Endothelial cell (in vitro differentiated cells): ENCODE results near the gene STARD13. TPM values are rescaled to one million over a fixed set of nuclear protein-coding genes. Genes with fewer than 3 reads are reported as not detected.

Source experiments
- DNase-seq: peaks from one replicate; pipeline ENCODE4 v3.0.0; 2021; ENCODE audit warnings: low spot score
- H3K27ac Mint-ChIP-seq: one replicate; pipeline ENCODE4 v1.8.0; 2021; ENCODE audit warnings: mixed read lengths, inconsistent platforms; ENCODE audit not compliant: unreplicated experiment
- H3K27me3 Mint-ChIP-seq: one replicate; pipeline ENCODE4 v1.8.0; 2021; ENCODE audit warnings: mild to moderate bottlenecking, moderate library complexity, mixed read lengths, inconsistent platforms; ENCODE audit not compliant: unreplicated experiment
- H3K36me3 Mint-ChIP-seq: one replicate; pipeline ENCODE4 v1.8.0; 2021; ENCODE audit warnings: mild to moderate bottlenecking, low read depth, mixed read lengths, inconsistent platforms; ENCODE audit not compliant: unreplicated experiment
- H3K4me1 Mint-ChIP-seq: one replicate; pipeline ENCODE4 v1.8.0; 2021; ENCODE audit warnings: mild to moderate bottlenecking, mixed read lengths, inconsistent platforms; ENCODE audit not compliant: unreplicated experiment
- H3K4me3 Mint-ChIP-seq: one replicate; pipeline ENCODE4 v1.8.0; 2021; ENCODE audit warnings: mild to moderate bottlenecking, mixed read lengths, inconsistent platforms; ENCODE audit not compliant: unreplicated experiment
- H3K9me3 Mint-ChIP-seq: one replicate; pipeline ENCODE4 v1.8.0; 2021; ENCODE audit warnings: mixed read lengths, inconsistent platforms; ENCODE audit not compliant: unreplicated experiment
- total RNA-seq: library from RNA; stranded (reverse); fragmentation: NEBNext Ultra II Directional; extraction: Animal tissue kit (Norgen Biotek cat#: 25700); gene quantifications from one replicate; pipeline ENCODE4 v1.2.1, GENCODE V29; 2021; ENCODE audit not compliant: unreplicated experiment
- TF ChIP-seq, protein P1 (sequence below): fragments of 200-600 bp; sonication (generic); IDR thresholded peaks from one replicate; pipeline ENCODE4 v1.5.0; 2021; ENCODE audit warnings: antibody characterized with exemption; ENCODE audit not compliant: unreplicated experiment

Gene STARD13
- total RNA-seq, 1 donor from 2014 or later, result 63.8 TPM

DNA sequence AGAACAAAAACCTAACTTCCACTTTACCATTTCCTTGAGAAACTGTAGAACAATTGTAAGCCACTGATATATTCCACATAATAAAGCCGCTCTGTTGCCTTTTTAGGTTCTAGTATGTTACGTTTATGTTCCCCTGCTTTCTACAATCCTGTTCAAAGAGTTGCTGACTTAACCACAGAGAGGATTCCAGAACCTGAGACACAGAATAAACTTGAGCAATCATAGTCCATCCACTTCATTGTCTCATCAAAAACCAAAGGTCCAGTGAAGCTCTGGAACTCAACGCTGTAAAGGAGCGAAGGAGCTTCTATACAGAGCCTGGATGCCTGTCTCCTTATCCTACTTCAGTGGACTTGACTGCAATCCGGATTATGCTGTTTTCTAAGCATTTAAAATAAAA is 4.6 kb downstream of the STARD13 start:
- H3K4me1 Mint-ChIP-seq, result peaks cover 62% of the 10 kb centered on the region
- no peak overlapping the region for H3K4me3 Mint-ChIP-seq
- no peak overlapping the region for H3K27ac Mint-ChIP-seq
- peaks cover 6% of the 10 kb centered on the region for H3K27me3 Mint-ChIP-seq
- no peaks in the 10 kb centered on the region for H3K9me3 Mint-ChIP-seq
- no peaks in the 10 kb centered on the region for H3K36me3 Mint-ChIP-seq
- TF ChIP-seq, protein P1, sequence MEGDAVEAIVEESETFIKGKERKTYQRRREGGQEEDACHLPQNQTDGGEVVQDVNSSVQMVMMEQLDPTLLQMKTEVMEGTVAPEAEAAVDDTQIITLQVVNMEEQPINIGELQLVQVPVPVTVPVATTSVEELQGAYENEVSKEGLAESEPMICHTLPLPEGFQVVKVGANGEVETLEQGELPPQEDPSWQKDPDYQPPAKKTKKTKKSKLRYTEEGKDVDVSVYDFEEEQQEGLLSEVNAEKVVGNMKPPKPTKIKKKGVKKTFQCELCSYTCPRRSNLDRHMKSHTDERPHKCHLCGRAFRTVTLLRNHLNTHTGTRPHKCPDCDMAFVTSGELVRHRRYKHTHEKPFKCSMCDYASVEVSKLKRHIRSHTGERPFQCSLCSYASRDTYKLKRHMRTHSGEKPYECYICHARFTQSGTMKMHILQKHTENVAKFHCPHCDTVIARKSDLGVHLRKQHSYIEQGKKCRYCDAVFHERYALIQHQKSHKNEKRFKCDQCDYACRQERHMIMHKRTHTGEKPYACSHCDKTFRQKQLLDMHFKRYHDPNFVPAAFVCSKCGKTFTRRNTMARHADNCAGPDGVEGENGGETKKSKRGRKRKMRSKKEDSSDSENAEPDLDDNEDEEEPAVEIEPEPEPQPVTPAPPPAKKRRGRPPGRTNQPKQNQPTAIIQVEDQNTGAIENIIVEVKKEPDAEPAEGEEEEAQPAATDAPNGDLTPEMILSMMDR, result no peak
- no peak for DNase-seq

DNA sequence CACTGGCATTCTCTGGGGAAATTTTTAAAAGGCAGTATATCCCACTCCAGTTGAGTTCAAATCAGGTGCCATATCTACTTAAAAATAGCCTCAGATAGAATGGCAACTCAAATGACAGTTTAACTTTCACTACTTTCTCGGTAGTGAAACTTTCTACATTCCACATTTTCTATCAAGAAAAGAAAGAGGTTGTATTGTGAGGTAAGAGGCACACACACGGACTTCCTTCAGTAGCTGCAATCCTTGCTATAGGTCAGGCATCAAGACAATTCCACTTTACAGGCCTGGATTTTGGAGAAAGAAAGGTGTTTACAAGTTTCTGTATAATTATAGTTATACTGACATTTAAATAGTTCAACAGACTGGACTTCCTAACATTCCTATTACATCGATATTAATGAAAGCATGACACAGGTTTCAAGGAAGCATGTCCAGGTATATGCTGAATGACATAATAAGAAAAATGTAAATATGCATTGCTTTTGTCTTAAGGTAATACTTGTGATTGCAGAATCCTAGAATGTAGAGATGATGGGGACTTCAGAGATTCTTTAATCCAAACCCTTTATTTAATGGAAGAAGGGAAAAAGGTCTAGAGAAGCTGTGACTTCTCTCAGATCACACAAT is 5.2 kb downstream of the STARD13 start:
- no peaks in the 10 kb centered on the region for H3K36me3 Mint-ChIP-seq
- TF ChIP-seq, protein P1, result no peak
- H3K27me3 Mint-ChIP-seq, result peaks cover 4% of the 10 kb centered on the region
- peak overlapping the region; percentile 22 for H3K27ac Mint-ChIP-seq
- H3K9me3 Mint-ChIP-seq, result no peaks in the 10 kb centered on the region
- no peak for DNase-seq
- peaks cover 56% of the 10 kb centered on the region for H3K4me1 Mint-ChIP-seq
- no peak overlapping the region for H3K4me3 Mint-ChIP-seq

DNA sequence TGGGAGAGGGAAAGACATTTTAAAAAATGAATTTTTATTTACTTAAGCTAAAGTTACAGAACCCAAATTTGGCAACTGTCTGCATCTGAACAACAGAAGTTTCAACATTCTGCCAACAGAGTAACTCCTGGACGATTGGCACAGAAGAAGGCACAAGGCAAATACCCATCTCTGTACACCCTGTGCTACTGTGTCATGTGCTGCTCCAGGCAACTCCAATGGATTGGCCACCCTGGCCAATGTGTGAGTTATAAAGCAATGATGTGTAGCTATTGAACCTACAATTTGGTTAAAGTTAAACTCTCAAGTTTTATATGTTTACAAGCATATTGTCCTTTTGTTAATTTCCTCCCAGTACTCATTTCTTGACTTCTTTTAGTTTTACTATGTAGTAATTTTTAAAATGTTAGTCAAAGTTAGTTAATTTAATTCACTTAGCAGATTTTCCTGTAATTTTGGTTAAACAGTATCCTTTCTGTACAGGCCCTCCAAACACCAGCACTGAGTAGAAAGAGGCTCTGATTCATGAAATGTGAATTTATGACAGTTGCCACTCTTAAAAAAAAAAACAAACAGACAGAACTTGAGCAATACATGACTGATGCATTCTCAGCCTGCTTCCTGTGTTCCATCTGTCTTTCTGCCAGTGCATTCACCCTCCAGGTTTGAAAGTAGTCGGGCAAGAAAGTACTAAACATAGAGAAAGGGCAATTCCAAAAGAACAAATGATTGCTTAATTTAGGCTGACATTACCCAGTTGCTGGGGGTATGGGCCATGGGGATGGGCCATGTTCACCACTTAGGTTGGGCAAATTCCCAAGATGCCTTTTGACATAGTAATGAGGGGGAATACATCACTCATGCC is 5.9 kb downstream of the STARD13 start:
- DNase-seq, result no peak
- Mint-ChIP-seq H3K9me3 (no peaks in the 10 kb centered on the region), H3K27me3 (peaks cover 3% of the 10 kb centered on the region), H3K27ac (no peak overlapping the region), H3K4me1 (peaks cover 52% of the 10 kb centered on the region), H3K36me3 (no peaks in the 10 kb centered on the region), H3K4me3 (no peak overlapping the region)
- TF ChIP-seq, protein P1, result no peak

DNA sequence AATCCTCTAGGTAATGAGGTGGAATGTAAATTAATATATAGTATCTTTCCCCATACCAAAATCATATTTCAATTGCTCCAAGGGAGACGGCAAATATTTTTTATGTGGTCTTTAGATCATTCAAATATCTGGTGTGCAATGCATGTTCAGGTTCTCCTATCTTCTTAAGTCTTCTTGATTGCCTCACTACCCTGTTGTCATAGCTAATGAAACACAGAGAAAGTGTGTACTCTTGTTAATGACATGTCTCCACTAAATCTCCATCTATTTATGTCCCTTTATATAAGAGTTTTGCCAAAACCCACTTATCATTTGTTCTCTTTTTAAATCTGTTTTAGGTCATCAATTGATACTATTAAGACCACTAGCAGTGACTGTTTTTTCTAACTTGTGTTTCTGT is 6.6 kb downstream of the STARD13 start:
- H3K4me3 Mint-ChIP-seq, result no peak overlapping the region
- peaks cover 48% of the 10 kb centered on the region for H3K4me1 Mint-ChIP-seq
- no peak overlapping the region for H3K27ac Mint-ChIP-seq
- no peaks in the 10 kb centered on the region for H3K36me3 Mint-ChIP-seq
- TF ChIP-seq, protein P1, result no peak
- DNase-seq, result no peak
- no peaks in the 10 kb centered on the region for H3K9me3 Mint-ChIP-seq
- H3K27me3 Mint-ChIP-seq, result peaks cover 3% of the 10 kb centered on the region

DNA sequence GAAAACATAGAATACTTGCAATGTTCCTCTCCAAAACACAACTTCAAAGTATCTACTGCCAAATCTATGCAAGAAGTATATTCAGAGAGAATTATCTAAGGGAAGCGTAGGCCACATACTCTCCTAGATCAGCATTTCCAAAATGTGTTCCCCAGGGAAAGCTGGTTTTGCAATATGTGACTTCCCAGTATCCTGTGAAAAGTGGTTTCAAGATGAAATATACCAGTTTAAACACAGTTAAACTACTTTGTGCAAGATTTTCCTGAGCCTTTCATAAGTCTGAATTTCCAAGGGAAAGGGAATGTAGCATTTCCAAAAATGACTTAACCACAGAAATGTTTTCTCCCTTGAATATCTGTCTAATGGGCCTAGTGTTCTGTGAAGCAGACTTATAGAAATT is 7.6 kb downstream of the STARD13 start:
- no peaks in the 10 kb centered on the region for H3K9me3 Mint-ChIP-seq
- no peak for DNase-seq
- H3K36me3 Mint-ChIP-seq, result no peaks in the 10 kb centered on the region
- peaks cover 3% of the 10 kb centered on the region for H3K27me3 Mint-ChIP-seq
- peaks cover 47% of the 10 kb centered on the region for H3K4me1 Mint-ChIP-seq
- TF ChIP-seq, protein P1, result no peak
- no peak overlapping the region for H3K4me3 Mint-ChIP-seq
- no peak overlapping the region for H3K27ac Mint-ChIP-seq
